ENCODE results near the gene ELL.

The ELL gene

GRCh38 chr19:18506101-18506930 is 15.6 kb downstream of the ELL start:
- no peak for DNase-seq

- no peak for DNase-seq
These were observed 16.8 kb downstream of the ELL start for GRCh38 chr19:18504886-18505610.

GRCh38 chr19:18503971-18504885 is 17.6 kb downstream of the ELL start:
- DNase-seq: no peak

- DNase-seq: no peak
These were observed 18.4 kb downstream of the ELL start for GRCh38 chr19:18503337-18503970.

GRCh38 chr19:18502638-18503294 is 19.1 kb downstream of the ELL start:
- peak in 5 of 51 donors; percentile 14 to 33 (median 24) for DNase-seq

GRCh38 chr19:18502246-18502637 is 19.6 kb downstream of the ELL start:
- no peak for DNase-seq

GRCh38 chr19:18501832-18502231 is 20.0 kb downstream of the ELL start:
- DNase-seq: peak in 4 of 51 donors; percentile 8 to 25 (median 18)

GRCh38 chr19:18501351-18501750 is 20.5 kb downstream of the ELL start:
- no peak for DNase-seq

GRCh38 chr19:18500799-18501198 is 21.1 kb downstream of the ELL start:
- peak in 3 of 51 donors; percentile 4 to 20 (median 11) for DNase-seq

GRCh38 chr19:18500376-18500775 is 21.5 kb downstream of the ELL start:
- no peak for DNase-seq

GRCh38 chr19:18499055-18499775 is 22.7 kb downstream of the ELL start:
- no peak for DNase-seq

GRCh38 chr19:18496980-18497256 is 25.0 kb downstream of the ELL start:
- no peak for DNase-seq

- DNase-seq: no peak
These were observed 25.5 kb downstream of the ELL start for GRCh38 chr19:18496167-18496979.

- no peak for DNase-seq
These were observed 26.5 kb downstream of the ELL start for GRCh38 chr19:18495204-18495911.

- no peak for DNase-seq
These were observed 27.6 kb downstream of the ELL start for GRCh38 chr19:18494267-18494607.

- DNase-seq: no peak
These were observed 28.2 kb downstream of the ELL start for GRCh38 chr19:18493440-18494266.

- no peak for DNase-seq
These were observed 29.6 kb downstream of the ELL start for GRCh38 chr19:18491995-18492953.

Measured in hypothalamus (tissue), 51 donors.